PC-9 (cell line): Measurements from ENCODE around the gene SEMA5A.

ENCODE experiments used
- CTCF ChIP-seq: fragments of 200-600 bp; sonication (generic); conservative IDR thresholded peaks from 2 replicates; pipeline ENCODE4 v1.6.1; 2017; ENCODE audit warnings: mixed run types, antibody characterized with exemption, mild to moderate bottlenecking, moderate library complexity
- EZH2 ChIP-seq: fragments of 200-600 bp; sonication (generic); IDR thresholded peaks from 2 replicates; pipeline ENCODE4 v1.8.0; 2017; ENCODE audit warnings: antibody characterized with exemption, low read depth

GRCh38 chr5:9314558-9314957, 231.3 kb downstream of the SEMA5A start:
- TF ChIP-seq CTCF (no peak), EZH2 (no peak)
